Stimulated activated naive CD4-positive, alpha-beta T cell treated with Interleukin-2 at 50 U/mL for 16 hours (primary cell): ENCODE measurements around the gene ANGPTL5.
"Not testable (repeated sequence)": the region's sequence is repeated elsewhere in the genome, so short reads cannot be mapped to it uniquely, and the experiment has no call there.

Experiments used
- DNase-seq: peaks from one replicate; lab custom pipeline; 2025; lab: John Stamatoyannopoulos, UW

ANGPTL5 gene

GRCh38 chr11:101885631-101886030 lies 30.7 kb downstream of the ANGPTL5 start:
- DNase-seq: no peak

GRCh38 chr11:101881586-101881985 lies 34.7 kb downstream of the ANGPTL5 start:
- DNase-seq: no peak

- no peak for DNase-seq
These were observed 36.1 kb downstream of the ANGPTL5 start for GRCh38 chr11:101880222-101880621.

GRCh38 chr11:101872171-101872882 lies 44.0 kb downstream of the ANGPTL5 start:
- no peak for DNase-seq

GRCh38 chr11:101870510-101870909 lies 45.8 kb downstream of the ANGPTL5 start:
- no peak for DNase-seq

GRCh38 chr11:101867951-101868350 lies 48.4 kb downstream of the ANGPTL5 start:
- DNase-seq: no peak

GRCh38 chr11:101866619-101867491 lies 49.5 kb downstream of the ANGPTL5 start:
- no peak for DNase-seq

GRCh38 chr11:101864098-101864497 lies 52.2 kb downstream of the ANGPTL5 start:
- DNase-seq: no peak

GRCh38 chr11:101863361-101863760 lies 53.0 kb downstream of the ANGPTL5 start:
- DNase-seq: no peak

- DNase-seq: no peak
These were observed 53.7 kb downstream of the ANGPTL5 start for GRCh38 chr11:101862391-101863233.

GRCh38 chr11:101860696-101861427 lies 55.5 kb downstream of the ANGPTL5 start:
- peak; percentile 5 for DNase-seq

GRCh38 chr11:101852260-101852659 lies 64.1 kb downstream of the ANGPTL5 start:
- DNase-seq: not testable (repeated sequence)

GRCh38 chr11:101848262-101848661 lies 68.1 kb downstream of the ANGPTL5 start:
- no peak for DNase-seq

- no peak for DNase-seq
These were observed 71.7 kb downstream of the ANGPTL5 start for GRCh38 chr11:101844608-101845007.

- no peak for DNase-seq
These were observed 75.6 kb downstream of the ANGPTL5 start for GRCh38 chr11:101840704-101841103.
